ENCODE measurements around the gene ARSA.

ARSA gene

DNA sequence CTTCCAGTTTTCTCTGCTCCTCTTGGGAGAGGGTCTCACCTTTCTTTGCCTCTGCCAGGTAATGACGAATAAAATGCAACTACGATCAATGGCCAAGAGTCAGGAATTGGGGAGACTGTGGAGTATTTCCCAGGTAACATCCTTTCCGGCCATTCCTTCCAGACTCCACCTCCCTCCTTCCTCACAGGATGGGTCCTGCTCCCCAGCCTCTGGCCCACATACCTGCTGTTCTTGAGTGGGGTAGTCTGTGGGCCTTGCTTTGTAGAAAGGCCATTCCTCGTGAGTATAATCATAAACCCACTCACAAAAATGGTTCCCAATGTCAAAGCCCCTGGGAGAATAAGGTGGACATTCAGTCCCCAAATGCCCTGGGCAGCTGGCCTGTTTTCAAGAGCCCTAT is 48.2 kb downstream of the ARSA start:
- no peak overlapping the region for H3K4me3 ChIP-seq (ENCODE audit: low read length)
- H3K27ac ChIP-seq (ENCODE audit: low read length) = no peak overlapping the region
- H3K27me3 ChIP-seq (ENCODE audit: control insufficient read depth, insufficient read depth, low read length) = no peaks in the 10 kb centered on the region
- no peaks in the 10 kb centered on the region for H3K9me3 ChIP-seq (ENCODE audit: control insufficient read depth, low read depth, low read length)
- H3K36me3 ChIP-seq (ENCODE audit: control insufficient read depth, low read depth, low read length) = peaks cover 7% of the 10 kb centered on the region
- peaks cover 5% of the 10 kb centered on the region for H3K4me1 ChIP-seq (ENCODE audit: control insufficient read depth, low read depth, low read length)
- no peak overlapping the region for H3K9ac ChIP-seq (ENCODE audit: low read length)

DNA sequence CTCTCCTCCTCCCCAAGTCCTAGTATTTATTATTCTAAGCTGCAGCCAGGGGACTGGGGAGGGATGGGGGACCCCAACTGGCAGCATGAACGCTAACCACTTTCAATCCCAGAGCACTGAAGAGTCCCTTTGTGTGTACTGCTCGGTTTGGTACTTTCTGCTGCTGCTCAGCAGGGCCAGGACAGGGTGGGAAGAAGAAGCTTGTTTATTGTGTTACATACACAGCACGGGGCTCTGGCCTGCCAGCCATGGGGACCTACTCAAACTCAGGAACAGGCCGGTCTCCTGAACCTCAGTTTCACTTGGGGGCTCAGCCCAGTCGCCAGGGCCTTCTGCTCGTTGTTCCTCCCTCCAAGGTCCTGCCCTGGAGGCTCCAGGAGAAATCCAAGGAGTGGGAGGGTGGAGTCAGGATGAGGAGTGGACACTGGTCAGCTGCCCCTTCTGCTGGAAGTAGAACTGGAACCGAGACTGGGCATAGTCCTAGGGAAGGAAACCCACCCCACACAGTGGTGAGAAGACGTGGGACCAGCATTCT is 49.1 kb downstream of the ARSA start:
- H3K9me3 ChIP-seq (ENCODE audit: control insufficient read depth, low read depth, low read length) = no peaks in the 10 kb centered on the region
- H3K4me1 ChIP-seq (ENCODE audit: control insufficient read depth, low read depth, low read length) = peaks cover 5% of the 10 kb centered on the region
- H3K36me3 ChIP-seq (ENCODE audit: control insufficient read depth, low read depth, low read length) = peaks cover 12% of the 10 kb centered on the region
- no peak overlapping the region for H3K27ac ChIP-seq (ENCODE audit: low read length)
- H3K9ac ChIP-seq (ENCODE audit: low read length) = no peak overlapping the region
- H3K4me3 ChIP-seq (ENCODE audit: low read length) = no peak overlapping the region
- no peaks in the 10 kb centered on the region for H3K27me3 ChIP-seq (ENCODE audit: control insufficient read depth, insufficient read depth, low read length)

DNA sequence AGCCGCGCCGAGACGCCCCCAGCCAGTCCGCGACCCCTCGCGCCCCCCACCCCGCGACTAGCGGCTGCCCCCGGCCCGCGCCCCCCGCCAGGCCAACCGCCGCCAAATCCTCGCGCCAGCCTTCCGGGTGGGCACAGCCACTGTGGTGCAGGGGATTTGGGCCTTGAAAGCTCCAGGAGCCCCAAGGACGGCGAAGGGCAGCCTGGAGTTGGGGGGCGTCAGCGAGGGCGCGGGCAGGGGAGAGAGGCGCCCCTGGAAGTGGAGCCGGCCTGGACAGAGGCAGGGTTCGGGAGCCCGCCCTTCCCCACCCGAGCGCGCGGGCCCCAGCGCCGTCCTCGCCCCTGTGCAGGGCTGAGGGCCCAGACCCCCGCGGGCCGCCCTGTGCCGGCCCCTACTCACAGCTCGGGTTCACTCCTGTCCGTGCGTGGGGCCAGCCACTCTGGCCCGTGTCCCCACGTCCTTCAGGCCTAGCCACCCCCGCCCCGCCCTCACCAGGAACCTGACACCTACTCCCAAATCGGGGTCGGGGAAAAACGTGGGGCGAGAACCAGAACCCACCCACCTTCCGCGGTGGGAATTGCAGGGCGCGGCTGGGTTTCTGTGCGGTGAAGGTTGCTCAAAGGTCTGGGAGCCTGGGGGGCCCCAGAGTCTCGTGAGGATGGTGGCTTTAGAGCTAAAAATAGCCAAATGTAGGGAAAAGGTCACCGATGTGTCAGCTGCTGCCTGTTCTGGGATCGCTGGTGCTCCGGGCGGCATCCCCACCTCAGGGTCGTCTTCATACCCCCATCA is 49.8 kb downstream of the ARSA start, which contains the start of gene CPT1B:
Gene CPT1B, minus strand, starts transcription at position 441 of the 789 bp plus-strand sequence. CDS start 512 bp downstream, outside the sequence.
- H3K4me1 ChIP-seq (ENCODE audit: control insufficient read depth, low read depth, low read length) = no peaks in the 10 kb centered on the region
- H3K27me3 ChIP-seq (ENCODE audit: control insufficient read depth, insufficient read depth, low read length) = no peaks in the 10 kb centered on the region
- no peaks in the 10 kb centered on the region for H3K9me3 ChIP-seq (ENCODE audit: control insufficient read depth, low read depth, low read length)
- no peak within 1 kb of the TSS for H3K9ac ChIP-seq (ENCODE audit: low read length)
- H3K27ac ChIP-seq (ENCODE audit: low read length) = no peak within 1 kb of the TSS
- peaks cover 12% of the 10 kb centered on the region for H3K36me3 ChIP-seq (ENCODE audit: control insufficient read depth, low read depth, low read length)
- H3K4me3 ChIP-seq (ENCODE audit: low read length) = no peak within 1 kb of the TSS

DNA sequence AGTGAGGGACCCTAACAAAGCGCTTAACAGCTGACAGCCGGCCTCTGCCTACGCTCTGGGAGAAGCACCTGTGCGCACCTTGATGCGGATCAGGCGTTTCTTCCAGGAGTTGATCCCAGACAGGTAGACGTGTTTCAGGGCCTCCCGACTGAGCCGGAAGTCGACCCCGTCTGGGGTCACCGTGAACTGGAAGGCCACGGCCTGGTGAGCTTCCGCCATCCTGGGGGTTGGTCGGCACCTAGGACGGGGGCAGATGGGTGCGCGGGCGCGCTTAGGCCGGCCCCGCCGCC is 50.3 kb downstream of the ARSA start:
- Histone ChIP-seq H3K4me3 (ENCODE audit: low read length) (no peak overlapping the region), H3K4me1 (ENCODE audit: control insufficient read depth, low read depth, low read length) (no peaks in the 10 kb centered on the region), H3K27ac (ENCODE audit: low read length) (no peak overlapping the region), H3K9ac (ENCODE audit: low read length) (no peak overlapping the region), H3K36me3 (ENCODE audit: control insufficient read depth, low read depth, low read length) (peaks cover 12% of the 10 kb centered on the region), H3K9me3 (ENCODE audit: control insufficient read depth, low read depth, low read length) (no peaks in the 10 kb centered on the region), H3K27me3 (ENCODE audit: control insufficient read depth, insufficient read depth, low read length) (no peaks in the 10 kb centered on the region)

DNA sequence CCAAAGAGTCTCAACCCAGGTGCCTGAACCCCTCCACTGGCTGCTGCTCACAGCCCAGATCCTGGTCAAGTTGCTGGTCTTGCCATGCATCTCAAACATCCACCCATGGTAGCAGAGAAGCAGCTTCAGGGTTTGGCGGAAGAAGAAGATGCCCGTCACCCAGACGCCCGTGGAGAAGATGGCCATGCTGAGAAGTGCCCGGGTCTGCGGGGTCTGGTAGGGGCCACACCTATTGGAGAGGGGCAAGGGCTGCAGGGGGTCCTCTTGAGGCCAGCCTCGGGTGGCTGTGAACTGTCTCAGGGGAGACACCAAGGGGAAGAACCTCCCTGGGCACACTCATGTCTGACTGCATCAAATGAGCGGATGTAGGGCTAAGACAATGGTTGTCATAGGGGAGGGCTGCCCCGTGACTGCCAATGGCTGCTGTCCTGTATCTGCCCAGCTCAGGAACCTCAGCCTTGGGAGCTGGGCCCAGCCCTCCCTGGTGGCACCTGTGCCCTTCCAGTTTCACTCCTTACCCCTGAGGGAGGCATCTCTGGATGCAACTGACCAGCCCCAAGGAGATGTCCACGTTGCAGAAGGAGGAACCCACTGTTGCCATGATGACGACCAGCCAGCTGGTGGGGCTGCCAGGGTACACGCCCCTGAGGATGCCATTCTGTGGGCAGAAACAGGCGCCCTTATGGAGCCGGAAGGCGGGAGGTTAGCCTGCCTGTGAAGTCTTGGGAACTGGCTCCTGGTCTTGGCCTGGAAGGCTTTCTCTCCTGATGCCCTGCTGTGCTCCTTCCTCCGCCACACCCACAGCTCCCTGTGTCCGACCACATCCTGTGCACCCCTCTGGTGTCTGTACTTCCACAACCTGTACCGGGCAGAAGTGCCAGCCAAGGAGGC is 50.9 kb downstream of the ARSA start:
- Histone ChIP-seq H3K4me3 (ENCODE audit: low read length) (no peak overlapping the region), H3K27me3 (ENCODE audit: control insufficient read depth, insufficient read depth, low read length) (no peaks in the 10 kb centered on the region), H3K36me3 (ENCODE audit: control insufficient read depth, low read depth, low read length) (peaks cover 14% of the 10 kb centered on the region), H3K9me3 (ENCODE audit: control insufficient read depth, low read depth, low read length) (no peaks in the 10 kb centered on the region), H3K27ac (ENCODE audit: low read length) (no peak overlapping the region), H3K4me1 (ENCODE audit: control insufficient read depth, low read depth, low read length) (no peaks in the 10 kb centered on the region), H3K9ac (ENCODE audit: low read length) (no peak overlapping the region)

DNA sequence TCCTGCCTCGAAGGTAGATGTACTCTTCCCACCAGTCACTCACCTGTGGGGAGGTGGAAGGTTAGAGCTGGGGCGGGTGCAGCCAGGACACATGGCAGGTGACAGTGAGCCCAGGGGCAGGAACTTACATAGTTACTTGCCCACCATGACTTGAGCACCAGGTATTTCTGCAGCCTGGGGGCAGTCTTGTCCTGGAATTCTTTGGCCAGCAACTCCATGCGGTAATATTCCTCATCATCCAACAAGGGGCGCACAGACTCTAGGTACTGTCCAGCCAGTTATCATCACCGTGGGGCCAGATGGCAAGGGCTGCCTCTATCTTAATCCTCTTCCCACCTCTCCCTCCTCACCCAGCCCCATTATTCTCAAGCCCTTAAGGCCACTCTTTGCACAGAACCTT is 51.9 kb downstream of the ARSA start:
- Histone ChIP-seq H3K4me3 (ENCODE audit: low read length) (no peak overlapping the region), H3K27ac (ENCODE audit: low read length) (no peak overlapping the region), H3K36me3 (ENCODE audit: control insufficient read depth, low read depth, low read length) (peaks cover 24% of the 10 kb centered on the region), H3K9me3 (ENCODE audit: control insufficient read depth, low read depth, low read length) (no peaks in the 10 kb centered on the region), H3K27me3 (ENCODE audit: control insufficient read depth, insufficient read depth, low read length) (no peaks in the 10 kb centered on the region), H3K4me1 (ENCODE audit: control insufficient read depth, low read depth, low read length) (no peaks in the 10 kb centered on the region), H3K9ac (ENCODE audit: low read length) (no peak overlapping the region)

DNA sequence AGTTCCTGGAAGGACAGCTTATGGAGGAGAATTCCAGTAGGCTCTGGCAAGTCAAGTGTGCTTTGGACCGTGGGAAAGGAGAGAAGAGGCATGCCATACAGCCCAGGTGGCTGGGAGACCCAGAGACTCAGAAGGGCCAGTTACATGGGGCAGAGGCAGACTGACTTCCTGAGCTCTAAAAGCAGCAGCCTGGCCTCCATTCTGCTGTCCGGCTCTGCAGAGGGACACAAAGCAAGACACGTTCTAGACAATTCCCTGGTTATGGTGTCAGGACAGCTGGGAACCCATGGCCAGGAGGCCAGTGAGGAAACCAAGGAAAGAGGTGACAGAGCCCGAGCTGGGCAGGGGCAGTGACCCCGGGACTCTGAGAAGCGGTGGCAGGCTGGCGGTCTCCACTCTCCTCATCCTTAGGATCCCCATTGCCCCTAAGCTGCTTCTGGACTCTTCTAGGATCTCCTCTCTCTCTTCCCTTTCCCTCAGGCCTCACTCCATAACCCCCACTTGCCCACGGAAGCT is 52.5 kb downstream of the ARSA start:
- no peak overlapping the region for H3K4me3 ChIP-seq (ENCODE audit: low read length)
- no peaks in the 10 kb centered on the region for H3K9me3 ChIP-seq (ENCODE audit: control insufficient read depth, low read depth, low read length)
- H3K4me1 ChIP-seq (ENCODE audit: control insufficient read depth, low read depth, low read length) = no peaks in the 10 kb centered on the region
- peaks cover 29% of the 10 kb centered on the region for H3K36me3 ChIP-seq (ENCODE audit: control insufficient read depth, low read depth, low read length)
- no peak overlapping the region for H3K9ac ChIP-seq (ENCODE audit: low read length)
- H3K27me3 ChIP-seq (ENCODE audit: control insufficient read depth, insufficient read depth, low read length) = no peaks in the 10 kb centered on the region
- no peak overlapping the region for H3K27ac ChIP-seq (ENCODE audit: low read length)

Measured in iPS-18a (cell line).